ENCODE measurements around the gene ARHGAP10. TPM values are rescaled to one million over a fixed set of nuclear protein-coding genes. Genes with fewer than 3 reads are reported as not detected.

ARHGAP10 gene
- total RNA-seq, 4 donors from 2014 or later: 7.0 to 52.8 (median 19.9) TPM

- Histone ChIP-seq H3K4me1 (peaks cover 0 to 10% (median 2%) of the 10 kb centered on the region in 4 donors), H3K27me3 (no peaks in the 10 kb centered on the region), H3K36me3 (no peaks in the 10 kb centered on the region), H3K27ac (no peak overlapping the region), H3K9me3 (no peaks in the 10 kb centered on the region), H3K4me3 (no peak overlapping the region)
- DNase-seq: no peak
- TF ChIP-seq POLR2A (IDR thresholded peaks at IDR 0.05): no peak
- TF ChIP-seq CTCF (IDR thresholded peaks at IDR 0.05): no peak
Observed at GRCh38 chr4:147785129-147785528, 53.2 kb downstream of the ARHGAP10 start.

- no peak overlapping the region for H3K4me3 ChIP-seq
- no peaks in the 10 kb centered on the region for H3K36me3 ChIP-seq
- no peaks in the 10 kb centered on the region for H3K9me3 ChIP-seq
- DNase-seq: no peak
- peaks cover 0 to 10% (median 2%) of the 10 kb centered on the region in 4 donors for H3K4me1 ChIP-seq
- no peak overlapping the region for H3K27ac ChIP-seq
- TF ChIP-seq CTCF (IDR thresholded peaks at IDR 0.05): no peak
- TF ChIP-seq POLR2A (IDR thresholded peaks at IDR 0.05): no peak
- H3K27me3 ChIP-seq: no peaks in the 10 kb centered on the region
Observed at GRCh38 chr4:147786031-147786430, 54.1 kb downstream of the ARHGAP10 start.

- TF ChIP-seq CTCF (IDR thresholded peaks at IDR 0.05) (no peak), POLR2A (IDR thresholded peaks at IDR 0.05) (no peak)
- no peak for DNase-seq
- no peaks in the 10 kb centered on the region for H3K9me3 ChIP-seq
- H3K4me1 ChIP-seq: peaks cover 0 to 10% (median 2%) of the 10 kb centered on the region in 4 donors
- H3K36me3 ChIP-seq: no peaks in the 10 kb centered on the region
- H3K27ac ChIP-seq: no peak overlapping the region
- H3K4me3 ChIP-seq: no peak overlapping the region
- H3K27me3 ChIP-seq: no peaks in the 10 kb centered on the region
Observed at GRCh38 chr4:147786531-147786930, 54.6 kb downstream of the ARHGAP10 start.

- no peaks in the 10 kb centered on the region for H3K36me3 ChIP-seq
- TF ChIP-seq POLR2A (IDR thresholded peaks at IDR 0.05): no peak
- no peak for TF ChIP-seq CTCF (IDR thresholded peaks at IDR 0.05)
- H3K27ac ChIP-seq: no peak overlapping the region
- H3K9me3 ChIP-seq: no peaks in the 10 kb centered on the region
- peaks cover 0 to 6% (median 2%) of the 10 kb centered on the region in 4 donors for H3K4me1 ChIP-seq
- DNase-seq: no peak
- H3K27me3 ChIP-seq: no peaks in the 10 kb centered on the region
- H3K4me3 ChIP-seq: no peak overlapping the region
Observed at GRCh38 chr4:147787204-147787603, 55.3 kb downstream of the ARHGAP10 start.

- no peak for DNase-seq
- H3K27ac ChIP-seq: no peak overlapping the region
- H3K4me3 ChIP-seq: no peak overlapping the region
- TF ChIP-seq POLR2A (IDR thresholded peaks at IDR 0.05): no peak
- no peak for TF ChIP-seq CTCF (IDR thresholded peaks at IDR 0.05)
- no peaks in the 10 kb centered on the region for H3K27me3 ChIP-seq
- peaks cover 0 to 12% (median 2%) of the 10 kb centered on the region in 4 donors for H3K4me1 ChIP-seq
- no peaks in the 10 kb centered on the region for H3K36me3 ChIP-seq
- H3K9me3 ChIP-seq: no peaks in the 10 kb centered on the region
Observed at GRCh38 chr4:147788791-147789190, 56.9 kb downstream of the ARHGAP10 start.

- no peaks in the 10 kb centered on the region for H3K9me3 ChIP-seq
- DNase-seq: no peak
- peaks cover 0 to 13% (median 2%) of the 10 kb centered on the region in 4 donors for H3K4me1 ChIP-seq
- H3K4me3 ChIP-seq: no peak overlapping the region
- no peaks in the 10 kb centered on the region for H3K36me3 ChIP-seq
- H3K27ac ChIP-seq: no peak overlapping the region
- no peaks in the 10 kb centered on the region for H3K27me3 ChIP-seq
- TF ChIP-seq CTCF (IDR thresholded peaks at IDR 0.05): no peak
- no peak for TF ChIP-seq POLR2A (IDR thresholded peaks at IDR 0.05)
Observed at GRCh38 chr4:147789596-147789995, 57.7 kb downstream of the ARHGAP10 start.

Measured in Peyer's patch (tissue), 4 donors.